ENCODE measurements around the gene POLL.

- TF ChIP-seq POLR2A (IDR thresholded peaks at IDR 0.05) (no peak), POLR2AphosphoS5 (IDR thresholded peaks at IDR 0.05) (no peak)
These were observed 15.9 kb downstream of the POLL start for GRCh38 chr10:101572126-101572525.
